HUDEP-2 (cell line): ENCODE results near the gene SLC2A4RG.
A peak's percentile ranks its signal among the peaks of the same experiment; 100 is the strongest.
"Not testable (repeated sequence)": the region's sequence is repeated elsewhere in the genome, so short reads cannot be mapped to it uniquely, and the experiment has no call there.

Source experiments
- DNase-seq, 76 experiments: peaks; one replicate each; lab custom pipeline; 2025; ENCODE audit not compliant: unreplicated experiment in 76 of 76; lab: John Stamatoyannopoulos, UW

The SLC2A4RG gene

DNA sequence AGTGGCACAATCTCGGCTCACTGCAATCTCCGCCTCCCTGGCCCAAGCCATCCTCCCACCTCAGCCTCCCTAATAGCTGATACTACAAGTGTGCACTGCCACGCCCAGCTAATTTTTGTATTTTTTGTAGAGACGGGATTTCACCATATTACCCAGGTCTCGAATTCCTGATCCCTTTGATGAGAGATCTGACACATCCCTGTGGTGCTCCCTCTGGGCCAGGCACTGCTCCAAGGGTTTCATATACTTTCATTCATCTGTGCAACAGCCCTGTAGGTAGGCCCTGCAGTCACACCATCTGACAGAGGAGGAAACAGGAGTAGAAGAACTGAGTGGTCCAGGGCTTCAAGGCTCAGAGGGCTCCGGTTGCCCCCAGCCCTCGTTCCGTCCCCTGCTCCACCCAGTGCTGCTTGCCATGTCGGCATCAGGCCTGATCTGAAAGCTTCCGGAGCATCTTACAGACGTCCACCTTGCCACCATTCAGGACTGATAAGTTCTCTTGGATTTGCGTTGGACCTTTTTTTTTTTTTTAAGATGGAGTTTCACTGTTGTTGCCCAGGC is 28.4 kb upstream of the SLC2A4RG start:
- no peak for DNase-seq

DNA sequence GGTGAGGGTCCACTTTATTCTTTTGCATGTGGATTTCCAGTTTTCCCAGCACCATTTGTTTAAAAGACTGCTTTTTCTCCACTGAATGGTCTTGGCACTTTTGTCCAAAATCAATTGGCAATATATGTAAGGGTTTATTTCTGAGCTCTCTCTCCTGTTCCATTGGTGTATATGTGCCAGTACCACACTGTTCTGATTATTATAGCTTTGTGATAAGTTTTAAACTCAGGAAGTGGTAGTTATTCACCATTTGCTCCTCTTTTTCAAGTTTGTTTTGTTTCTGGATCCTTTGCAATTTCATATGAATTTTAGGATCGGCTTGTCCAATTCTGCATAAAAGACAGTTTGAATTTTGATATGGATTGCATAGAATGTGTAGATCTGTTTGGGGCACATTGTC is 27.4 kb upstream of the SLC2A4RG start:
- no peak for DNase-seq

DNA sequence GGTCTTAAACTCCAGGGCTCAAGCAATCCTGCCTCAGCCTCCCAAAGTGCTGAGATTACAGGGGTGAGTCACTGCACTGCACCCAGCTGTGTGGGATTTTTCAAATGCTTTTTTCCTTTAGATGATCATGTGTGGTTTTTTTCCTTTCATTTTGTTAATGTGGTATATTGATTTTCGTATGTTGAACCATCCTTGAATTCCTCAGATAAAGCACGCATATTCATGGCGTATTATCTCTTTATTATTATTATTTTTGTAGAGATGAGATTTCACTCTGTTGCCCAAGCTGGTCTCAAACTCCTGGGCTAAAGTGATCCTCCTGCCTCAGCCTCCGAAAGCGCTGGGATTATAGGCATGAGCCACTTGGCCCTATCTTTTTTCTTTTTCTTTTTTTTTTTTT is 24.7 kb upstream of the SLC2A4RG start:
- DNase-seq, result no peak

DNA sequence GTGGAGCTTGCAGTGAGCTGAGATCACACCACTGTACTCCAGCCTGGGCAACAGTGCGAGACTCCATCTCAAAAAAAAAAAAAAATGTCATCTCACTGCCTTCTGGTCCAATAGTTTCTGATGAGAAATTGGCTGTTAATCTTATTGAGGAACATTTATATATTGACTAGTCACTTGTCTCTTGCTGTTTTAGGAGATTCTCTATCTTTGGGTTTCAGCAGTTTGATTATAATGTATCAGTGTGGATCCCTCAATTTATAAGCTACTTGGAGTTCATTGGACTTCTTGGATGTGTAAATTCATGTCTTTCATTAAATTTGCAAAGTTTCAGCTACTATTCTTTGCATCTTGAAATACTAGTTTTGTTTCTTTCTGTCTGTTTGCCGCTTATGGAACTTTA is 20.6 kb upstream of the SLC2A4RG start:
- no peak for DNase-seq

DNA sequence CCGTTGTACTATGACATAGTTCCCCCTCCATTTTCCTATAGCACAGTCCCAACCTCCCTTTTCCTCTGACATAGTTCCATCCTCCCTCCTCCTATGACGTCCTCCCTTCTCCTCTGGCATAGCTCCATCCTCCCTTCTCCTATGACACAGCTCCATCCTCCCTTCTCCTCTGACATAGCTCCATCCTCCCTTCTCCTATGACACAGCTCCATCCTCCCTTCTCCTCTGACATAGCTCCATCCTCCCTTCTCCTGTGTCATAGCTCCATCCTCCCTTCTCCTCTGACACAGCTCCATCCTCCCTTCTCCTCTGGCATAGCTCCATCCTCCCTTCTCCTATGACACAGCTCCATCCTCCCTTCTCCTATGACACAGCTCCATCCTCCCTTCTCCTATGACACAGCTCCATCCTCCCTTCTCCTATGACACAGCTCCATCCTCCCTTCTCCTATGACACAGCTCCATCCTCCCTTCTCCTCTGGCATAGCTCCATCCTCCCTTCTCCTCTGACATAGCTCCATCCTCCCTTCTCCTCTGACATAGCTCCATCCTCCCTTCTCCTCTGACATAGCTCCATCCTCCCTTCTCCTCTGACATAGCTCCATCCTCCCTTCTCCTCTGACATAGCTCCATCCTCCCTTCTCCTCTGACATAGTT is 16.5 kb upstream of the SLC2A4RG start:
- DNase-seq, result not testable (repeated sequence)

DNA sequence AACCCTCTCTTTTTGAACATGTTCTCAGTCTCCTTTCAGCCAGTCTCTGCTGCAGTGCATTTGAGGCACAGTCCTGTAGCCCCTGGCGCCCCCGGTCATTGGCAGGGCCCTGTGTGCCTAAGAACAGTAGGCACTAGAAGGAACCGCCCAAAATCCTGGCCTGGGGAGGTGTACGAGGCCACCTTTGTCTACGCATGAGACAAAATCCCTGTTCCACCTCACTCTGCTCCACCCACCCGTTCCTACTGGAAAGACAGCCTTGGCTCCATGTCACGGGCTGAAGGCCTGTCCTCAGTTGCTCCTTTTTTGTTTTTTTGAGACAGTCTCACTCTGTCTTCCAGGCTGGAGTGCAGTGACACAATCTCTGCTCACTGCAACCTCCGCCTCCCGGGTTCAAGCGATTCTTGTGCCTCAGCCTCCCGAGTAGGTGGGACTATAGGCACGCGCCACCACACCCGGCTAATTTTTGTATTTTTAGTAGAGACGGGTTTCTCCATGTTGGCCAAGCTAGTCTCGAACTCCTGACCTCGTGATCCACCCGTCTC is 9.3 kb upstream of the SLC2A4RG start:
- not testable (repeated sequence) for DNase-seq

DNA sequence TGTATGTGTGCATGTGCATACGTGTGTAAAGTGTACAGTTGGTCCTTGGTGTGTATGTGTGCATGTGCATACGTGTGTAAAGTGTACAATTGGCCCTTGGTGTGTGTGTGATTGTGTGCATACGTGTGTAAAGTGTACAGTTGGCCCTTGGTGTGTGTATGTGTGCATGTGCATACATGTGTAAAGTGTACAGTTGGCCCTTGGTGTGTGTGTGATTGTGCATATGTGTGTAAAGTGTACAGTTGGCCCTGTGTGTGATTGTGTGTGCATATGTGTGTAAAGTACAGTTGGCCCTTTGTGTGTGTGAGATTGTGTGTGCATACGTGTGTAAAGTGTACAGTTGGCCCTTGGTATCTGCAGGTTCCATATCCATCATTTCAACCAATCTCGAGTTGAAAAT is 8.2 kb upstream of the SLC2A4RG start:
- no peak for DNase-seq

DNA sequence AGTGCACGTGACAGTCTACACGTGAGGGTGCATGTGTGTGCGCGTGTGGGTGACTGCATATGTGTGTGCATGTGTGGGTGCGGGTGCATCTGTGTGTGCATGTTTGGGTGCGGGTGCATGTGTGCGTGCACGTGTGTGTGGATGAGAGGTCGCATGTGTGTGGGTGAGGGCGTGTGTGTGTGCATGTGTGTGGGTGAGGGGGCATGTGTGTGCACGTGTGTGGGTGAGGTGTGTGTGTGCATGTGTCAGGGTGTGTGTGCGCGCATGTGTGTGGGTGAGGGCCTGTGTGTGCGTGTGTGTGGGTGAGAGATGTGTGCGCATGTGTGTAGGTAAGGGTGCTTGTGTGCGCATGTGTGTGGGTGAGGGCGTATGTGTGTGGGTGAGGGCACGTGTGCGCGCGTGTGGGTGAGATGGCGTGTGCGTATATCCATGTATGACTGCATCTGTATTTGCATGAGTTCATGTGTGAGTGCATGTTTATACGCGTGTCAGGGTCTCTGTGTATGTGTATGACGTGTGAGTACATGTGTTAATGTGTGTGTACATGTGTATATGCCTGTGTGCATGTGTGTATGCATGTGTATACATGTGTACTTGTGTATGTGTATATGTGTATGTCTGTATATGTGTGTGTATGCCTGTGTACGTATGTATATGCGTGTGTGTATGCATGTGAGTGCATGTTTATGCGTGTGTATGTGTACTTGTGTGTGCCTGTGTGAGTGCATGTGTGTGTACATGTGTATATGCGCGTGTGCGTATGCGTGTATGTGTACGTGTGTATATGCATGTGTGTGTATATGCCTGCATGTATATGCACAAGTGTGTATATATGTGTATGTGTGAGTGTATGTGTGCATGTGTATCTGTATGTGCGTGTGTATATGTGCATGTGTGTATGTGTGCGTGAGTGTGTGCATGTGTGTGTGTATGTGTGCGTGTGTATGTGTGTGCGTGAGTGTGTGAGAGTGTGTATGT is 7.2 kb upstream of the SLC2A4RG start:
- no peak for DNase-seq

DNA sequence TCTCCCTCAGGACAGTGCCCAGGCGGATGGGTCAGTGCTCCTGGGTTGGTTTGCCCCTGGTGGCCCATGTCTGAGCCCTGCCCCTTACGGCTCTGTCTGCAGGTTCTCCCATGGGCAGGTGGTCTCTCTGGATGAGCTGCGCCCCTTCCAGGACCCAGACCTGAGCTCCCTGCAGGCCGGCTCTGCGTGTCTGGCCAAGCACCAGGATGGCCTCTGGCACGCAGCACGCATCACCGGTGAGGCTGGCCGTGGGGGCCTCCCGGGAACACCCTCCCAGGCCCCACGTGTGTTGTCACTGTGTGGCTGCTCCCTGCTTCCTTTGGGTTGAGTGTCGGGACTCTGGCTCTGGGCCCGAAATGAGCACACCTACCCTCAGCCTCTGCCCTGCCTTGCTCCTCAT is 6.5 kb upstream of the SLC2A4RG start:
- DNase-seq, result no peak

DNA sequence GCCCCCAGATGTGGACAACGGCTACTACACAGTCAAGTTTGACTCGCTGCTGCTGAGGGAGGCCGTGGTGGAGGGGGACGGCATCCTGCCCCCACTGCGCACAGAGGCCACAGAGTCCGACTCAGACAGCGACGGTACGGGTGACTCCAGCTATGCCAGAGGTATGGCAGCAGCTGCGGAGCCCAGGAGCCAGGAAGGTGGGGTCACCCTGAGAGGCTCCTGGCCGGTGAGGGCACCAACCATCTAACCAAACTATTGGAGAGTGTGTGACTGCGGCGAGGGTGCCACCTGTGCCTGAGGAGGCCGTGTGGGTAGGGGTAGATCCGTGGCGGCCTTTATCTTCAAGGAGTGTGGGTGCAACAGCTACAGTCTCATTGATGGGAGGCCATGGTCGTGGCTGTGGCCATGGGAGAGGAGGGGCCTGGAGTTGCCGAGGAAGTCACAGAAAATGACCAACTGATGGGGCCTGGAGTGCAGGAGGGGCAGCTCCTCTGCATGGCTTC is 5.9 kb upstream of the SLC2A4RG start:
- no peak for DNase-seq

DNA sequence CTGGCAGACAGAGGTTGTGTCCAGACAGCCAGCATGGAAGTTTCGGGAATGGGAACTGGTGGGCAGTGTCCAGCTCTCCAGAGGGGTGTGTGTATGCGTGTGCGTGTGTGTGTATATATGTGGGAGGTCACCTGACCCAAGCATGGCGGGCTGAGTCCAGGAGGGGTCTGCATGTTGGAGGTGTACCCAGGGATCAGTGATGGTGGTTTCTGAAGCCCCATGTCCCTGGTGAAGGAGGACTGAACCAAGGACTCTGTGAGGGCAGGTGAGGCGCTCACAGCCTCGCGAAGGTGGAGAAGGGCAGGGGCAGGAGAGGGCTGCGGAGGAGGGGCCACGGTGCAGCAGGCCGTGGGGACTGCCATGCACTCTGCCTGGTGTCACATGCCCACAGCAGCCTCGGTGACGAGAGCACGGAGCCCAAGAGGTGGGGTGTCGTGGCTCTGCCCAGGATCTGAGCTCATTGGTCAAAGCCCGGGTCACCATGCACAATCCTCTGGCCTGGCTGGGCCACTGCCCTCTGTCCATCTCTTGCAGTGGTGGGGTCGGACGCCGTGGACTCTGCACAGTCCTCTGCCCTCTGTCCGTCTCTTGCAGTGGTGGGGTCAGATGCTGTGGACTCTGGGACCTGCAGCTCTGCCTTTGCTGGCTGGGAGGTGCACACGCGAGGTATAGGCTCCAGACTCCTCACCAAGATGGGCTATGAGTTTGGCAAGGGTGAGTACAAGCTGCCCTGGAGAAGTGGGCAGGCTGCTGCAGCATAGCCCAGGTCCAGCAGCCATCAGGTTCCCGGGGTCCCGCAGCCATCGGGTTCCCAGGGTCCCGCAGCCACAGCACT is 5.2 kb upstream of the SLC2A4RG start:
- no peak for DNase-seq

DNA sequence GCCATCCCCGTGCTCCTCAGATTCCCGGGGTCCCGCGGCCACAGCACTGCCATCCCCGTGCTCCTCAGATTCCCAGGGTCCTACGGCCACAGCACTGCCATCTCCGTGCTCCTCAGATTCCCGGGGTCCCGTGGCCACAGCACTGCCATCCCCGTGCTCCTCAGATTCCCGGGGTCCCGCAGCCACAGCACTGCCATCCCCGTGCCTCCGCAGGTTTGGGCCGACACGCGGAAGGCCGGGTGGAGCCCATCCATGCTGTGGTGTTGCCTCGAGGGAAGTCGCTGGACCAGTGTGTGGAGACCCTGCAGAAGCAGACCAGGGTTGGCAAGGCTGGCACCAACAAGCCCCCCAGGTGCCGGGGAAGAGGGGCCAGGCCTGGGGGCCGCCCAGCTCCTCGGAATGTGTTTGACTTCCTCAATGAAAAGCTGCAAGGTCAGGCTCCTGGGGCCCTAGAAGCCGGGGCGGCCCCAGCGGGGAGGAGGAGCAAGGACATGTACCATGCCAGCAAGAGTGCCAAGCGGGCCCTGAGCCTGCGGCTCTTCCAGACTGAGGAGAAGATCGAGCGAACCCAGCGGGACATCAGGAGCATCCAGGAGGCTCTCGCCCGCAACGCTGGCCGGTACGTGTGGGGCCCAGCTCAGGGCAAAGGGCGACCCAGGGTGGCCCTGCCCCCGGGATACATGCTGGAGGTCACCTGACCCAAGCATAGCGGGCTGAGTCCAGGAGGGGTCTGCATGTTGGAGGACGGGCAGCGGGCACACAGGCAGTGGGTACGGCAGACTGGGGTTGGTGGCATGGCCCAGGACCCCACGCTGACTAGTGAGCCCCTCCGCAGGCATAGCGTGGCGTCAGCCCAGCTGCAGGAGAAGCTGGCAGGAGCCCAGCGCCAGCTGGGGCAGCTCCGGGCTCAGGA is 4.4 kb upstream of the SLC2A4RG start:
- DNase-seq, result no peak

DNA sequence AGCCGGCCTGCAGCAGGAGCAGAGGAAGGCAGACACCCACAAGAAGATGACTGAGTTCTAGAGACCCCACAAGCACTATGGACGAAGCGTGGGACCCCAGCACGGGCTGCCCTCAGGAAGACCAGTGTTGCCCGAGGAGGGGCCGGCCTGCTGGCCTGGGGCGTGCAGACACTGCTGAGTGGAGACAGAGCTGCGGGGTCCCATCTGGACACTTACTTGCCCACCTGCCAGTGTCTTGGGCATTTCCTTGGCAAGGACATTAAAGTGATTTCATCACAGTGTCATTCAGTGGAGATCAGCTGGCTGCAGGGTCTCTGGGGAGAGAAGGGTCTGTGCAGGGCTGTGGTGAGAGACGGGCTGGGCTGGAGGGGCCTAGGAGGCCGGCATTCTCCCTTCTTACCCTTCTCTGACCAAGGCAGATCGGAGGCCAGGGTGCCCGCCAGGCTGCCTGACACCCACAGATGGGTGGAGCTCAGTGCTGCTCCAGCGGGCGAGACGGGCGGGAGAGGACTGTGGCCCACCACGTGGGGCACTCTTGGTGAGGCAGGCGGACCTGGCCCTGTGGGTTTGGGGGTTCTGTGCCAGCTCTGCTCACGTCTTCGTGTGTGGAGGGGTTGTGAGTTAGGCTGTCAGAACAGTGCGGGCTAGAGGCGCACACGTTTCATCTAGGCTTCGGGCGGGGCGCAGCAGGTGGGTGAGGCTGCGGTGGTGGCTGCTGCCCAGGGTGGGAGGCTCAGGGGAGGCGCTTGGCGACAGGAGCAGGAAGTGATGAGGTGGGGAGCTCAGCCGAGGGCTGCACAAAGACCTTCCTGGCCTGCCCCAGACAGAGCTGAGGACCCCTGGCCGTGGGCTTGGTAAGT is 3.5 kb upstream of the SLC2A4RG start, which contains the start of gene LIME1:
LIME1 (plus strand) TSS at position 806 of the 860 bp plus-strand sequence. CDS start 886 bp downstream, outside the sequence.
- DNase-seq, result peak in 68 of 76 experiments; percentile 10 to 86 (median 63)

DNA sequence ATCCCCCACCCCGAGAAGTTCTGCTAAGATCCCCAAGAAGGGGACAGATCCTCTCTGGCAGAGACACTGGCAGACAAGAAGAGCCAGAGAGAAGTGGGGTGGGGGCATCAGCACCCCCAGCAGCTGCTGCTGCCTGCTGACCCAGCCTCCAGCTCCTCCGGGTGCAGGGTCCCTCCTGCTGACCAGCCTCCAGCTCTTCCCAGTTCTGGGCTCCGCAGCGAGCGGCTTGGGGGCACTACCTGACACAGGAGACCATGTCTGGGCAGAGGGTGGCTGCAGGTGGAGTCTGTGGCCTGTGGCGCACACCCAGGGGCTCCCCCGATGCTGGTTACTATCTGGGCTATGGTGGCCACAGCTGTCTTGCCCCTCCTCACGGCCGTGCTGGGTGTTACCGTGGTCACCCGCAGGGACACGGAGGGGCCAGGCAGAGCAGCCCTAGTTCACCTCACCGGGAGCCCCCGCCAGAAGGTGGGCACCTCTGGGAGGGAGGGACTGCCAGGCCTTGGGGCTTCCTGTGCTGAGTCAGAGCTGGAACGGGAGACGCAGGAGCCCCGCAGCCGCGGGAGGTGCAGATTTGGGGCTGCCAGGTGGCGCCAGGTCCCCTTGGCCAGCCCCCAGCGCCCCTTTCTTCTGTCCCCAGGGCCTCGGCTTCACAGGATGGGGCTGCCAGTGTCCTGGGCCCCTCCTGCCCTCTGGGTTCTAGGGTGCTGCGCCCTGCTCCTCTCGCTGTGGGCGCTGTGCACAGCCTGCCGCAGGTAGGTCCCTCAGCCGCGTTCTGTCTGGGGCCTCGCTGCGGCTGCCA is 2.5 kb upstream of the SLC2A4RG start:
- peak in 1 of 76 experiments; percentile 32 for DNase-seq

DNA sequence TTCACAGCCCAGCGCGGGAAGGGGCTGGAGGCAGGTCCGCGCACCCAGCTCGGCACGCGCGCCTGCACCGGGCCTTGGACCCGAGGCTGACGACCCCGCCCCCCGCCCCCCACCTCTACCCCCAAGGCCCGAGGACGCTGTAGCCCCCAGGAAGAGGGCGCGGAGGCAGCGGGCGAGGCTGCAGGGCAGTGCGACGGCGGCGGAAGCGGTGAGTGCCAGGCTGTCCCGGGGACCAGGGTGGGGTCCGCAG is 2.0 kb upstream of the SLC2A4RG start:
- no peak for DNase-seq

DNA sequence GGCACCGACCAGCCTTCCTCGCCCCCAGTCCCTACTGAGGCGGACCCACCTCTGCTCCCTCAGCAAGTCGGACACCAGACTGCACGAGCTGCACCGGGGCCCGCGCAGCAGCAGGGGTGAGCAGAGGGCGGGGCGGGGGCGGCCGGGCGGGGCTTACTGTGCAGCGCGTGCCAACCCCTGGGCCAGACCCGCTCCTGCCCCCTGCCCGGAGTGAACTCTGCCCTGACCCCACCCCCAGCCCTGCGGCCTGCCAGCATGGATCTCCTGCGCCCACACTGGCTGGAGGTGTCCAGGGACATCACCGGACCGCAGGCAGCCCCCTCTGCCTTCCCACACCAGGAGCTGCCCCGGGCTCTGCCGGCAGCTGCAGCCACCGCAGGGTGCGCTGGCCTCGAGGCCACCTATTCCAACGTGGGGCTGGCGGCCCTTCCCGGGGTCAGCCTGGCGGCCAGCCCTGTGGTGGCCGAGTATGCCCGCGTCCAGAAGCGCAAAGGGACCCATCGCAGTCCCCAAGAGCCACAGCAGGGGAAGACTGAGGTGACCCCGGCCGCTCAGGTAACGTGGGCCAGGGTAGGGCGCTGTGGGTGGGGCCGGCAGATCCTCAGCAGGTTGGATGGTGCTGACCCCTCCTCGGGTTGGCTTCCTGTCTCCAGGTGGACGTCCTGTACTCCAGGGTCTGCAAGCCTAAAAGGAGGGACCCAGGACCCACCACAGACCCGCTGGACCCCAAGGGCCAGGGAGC is 1.5 kb upstream of the SLC2A4RG start:
- peak in 2 of 76 experiments; percentile 12 to 15 for DNase-seq

DNA sequence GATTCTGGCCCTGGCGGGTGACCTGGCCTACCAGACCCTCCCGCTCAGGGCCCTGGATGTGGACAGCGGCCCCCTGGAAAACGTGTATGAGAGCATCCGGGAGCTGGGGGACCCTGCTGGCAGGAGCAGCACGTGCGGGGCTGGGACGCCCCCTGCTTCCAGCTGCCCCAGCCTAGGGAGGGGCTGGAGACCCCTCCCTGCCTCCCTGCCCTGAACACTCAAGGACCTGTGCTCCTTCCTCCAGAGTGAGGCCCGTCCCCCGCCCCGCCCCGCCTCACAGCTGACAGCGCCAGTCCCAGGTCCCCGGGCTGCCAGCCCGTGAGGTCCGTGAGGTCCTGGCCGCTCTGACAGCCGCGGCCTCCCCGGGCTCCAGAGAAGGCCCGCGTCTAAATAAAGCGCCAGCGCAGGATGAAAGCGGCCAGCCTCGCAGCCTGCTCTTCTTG is 868 bp upstream of the SLC2A4RG start:
- peak in 7 of 76 experiments; percentile 2 to 45 (median 37) for DNase-seq
